GM19468 (cell line): Measurements from ENCODE around the gene MAPK12.
"Not testable (repeated sequence)": the region's sequence is repeated elsewhere in the genome, so short reads cannot be mapped to it uniquely, and the experiment has no call there.

ENCODE experiments used
- ATAC-seq: cut with Tn5 transposase; IDR thresholded peaks from one replicate; pipeline ENCODE4 v1.9.1; 2021; ENCODE audit warnings: mild to moderate bottlenecking, moderate library complexity, moderate number of reproducible peaks; ENCODE audit not compliant: unreplicated experiment; ENCODE audit errors: extremely low read depth

Gene MAPK12

DNA sequence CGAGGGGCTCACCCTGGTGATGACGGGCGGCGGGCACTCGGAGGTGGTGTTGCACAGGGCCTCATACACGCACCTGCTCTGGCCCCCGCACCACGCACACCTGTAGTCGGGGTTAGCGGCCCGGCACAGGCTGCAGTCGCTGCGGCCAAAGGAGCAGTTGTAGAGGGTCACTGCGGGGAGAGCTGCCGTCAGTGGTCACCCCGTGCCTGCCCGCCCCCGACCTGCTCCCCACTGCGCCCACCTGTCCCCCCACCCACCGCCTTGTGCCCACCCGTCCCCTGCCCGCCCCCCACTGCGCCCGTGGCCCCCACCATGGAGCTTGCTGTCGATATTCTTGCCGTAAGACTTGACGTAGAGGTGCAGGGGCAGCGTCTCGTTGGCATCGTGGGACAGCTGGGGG lies 22.3 kb upstream of the MAPK12 start:
- ATAC-seq: no peak

DNA sequence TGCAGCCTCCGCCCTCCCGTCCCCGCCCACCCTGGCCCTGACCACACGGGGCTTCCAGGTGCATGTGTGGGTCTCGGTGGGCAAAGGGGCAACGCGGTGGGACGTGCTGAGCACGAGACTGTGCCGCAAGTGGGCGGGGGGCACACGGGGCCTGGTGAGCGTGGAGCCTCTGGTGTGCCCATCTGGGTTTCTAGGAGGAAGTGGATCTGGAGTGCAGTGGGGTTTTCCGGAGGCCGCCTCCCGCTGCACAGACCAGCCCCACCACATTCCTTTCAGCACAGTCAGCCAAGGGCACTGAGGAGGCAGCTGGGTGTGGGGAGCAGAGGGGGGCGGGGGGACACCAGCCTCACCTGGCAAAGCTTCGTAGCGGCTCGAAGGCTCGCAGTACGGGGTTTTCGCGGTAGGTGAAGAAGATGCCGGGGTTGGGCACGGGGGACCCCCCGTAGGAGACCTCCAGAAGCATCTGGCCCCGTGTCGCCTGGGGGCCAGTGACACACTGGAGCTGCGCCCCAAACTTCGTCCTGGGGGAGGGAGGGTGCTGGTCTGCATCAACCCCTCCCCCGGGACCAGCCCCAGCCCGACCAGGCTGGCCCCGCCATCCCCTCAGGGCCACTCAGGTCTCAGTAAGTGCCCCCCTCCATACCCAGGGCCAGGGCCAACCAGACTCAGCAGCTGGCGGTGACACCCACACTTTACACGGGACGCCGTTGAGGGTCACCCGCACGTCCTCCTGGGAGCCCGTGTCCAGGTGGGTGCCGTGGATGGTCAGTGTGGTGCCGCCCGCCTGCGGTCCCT lies 21.1 kb upstream of the MAPK12 start:
- no peak for ATAC-seq

DNA sequence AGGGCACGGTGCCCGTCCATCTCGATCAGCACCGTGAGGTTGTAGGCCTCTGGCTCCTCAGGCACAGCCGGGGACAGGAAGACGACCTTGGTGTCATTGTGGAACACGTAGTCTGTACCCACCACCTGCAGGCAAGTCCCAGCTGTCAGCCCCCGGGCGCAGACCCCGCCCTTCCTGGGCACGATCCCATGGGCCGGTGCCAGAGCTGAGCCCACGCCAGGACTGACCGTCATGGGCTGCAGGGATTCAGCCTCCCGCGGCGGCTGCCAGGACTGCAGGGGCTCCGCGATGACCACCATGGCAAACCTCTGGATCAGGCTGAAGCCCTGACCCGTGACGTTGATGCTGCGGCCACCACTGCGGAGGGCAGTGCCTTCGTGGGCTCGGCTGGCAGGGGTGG lies 20.5 kb upstream of the MAPK12 start:
- ATAC-seq: no peak

DNA sequence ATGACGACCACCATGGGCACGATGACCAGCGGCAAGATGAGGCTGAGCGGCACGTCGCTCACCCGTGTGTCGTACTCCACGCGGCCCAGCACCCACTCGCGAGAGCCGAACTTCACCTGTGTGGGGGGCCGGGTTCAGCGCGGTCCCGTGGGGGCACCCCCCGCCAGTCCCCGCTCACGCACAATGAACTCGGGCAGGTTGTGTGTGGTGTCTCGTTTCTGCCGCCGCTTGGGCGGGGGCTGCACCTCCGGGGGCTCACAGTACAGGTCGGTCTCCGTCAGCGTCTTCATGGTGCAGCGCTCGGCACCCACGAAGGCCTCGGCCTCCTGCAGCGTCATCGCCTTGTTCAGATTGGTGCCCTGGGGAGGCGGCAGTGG lies 19.9 kb upstream of the MAPK12 start:
- no peak for ATAC-seq

DNA sequence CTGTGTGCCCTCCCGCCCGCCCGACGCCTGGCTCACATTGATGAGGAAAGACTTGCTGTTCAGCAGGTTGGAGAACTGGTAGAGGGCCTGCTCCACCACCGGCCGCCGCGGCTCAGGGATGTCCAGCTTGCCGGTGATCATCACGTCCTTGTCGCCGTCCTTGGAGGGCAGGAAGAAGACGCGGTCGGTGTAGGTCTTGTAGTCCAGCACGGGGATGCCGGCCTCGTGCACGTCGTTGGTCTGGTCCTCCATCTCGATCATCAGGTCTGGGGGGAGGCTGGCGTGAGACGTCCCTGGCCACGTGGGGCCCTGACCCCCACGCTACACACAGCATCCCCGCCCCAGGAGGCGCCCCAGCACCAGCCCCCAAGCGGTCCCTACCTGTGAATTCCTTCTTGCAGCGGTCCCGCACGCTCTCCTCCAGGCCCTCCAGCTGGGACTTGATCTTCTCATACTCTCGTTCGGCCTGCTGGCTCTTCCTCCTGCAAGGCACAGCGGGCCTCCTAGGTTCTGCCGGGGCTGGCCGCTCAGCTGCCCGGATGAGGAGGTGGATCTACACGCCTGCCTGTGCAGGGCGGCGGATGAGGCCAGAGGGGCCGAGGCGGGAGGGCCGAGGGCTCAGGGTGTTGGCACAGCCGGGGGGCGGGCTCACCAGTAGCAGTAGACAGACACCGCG lies 19.4 kb upstream of the MAPK12 start:
- ATAC-seq: no peak

DNA sequence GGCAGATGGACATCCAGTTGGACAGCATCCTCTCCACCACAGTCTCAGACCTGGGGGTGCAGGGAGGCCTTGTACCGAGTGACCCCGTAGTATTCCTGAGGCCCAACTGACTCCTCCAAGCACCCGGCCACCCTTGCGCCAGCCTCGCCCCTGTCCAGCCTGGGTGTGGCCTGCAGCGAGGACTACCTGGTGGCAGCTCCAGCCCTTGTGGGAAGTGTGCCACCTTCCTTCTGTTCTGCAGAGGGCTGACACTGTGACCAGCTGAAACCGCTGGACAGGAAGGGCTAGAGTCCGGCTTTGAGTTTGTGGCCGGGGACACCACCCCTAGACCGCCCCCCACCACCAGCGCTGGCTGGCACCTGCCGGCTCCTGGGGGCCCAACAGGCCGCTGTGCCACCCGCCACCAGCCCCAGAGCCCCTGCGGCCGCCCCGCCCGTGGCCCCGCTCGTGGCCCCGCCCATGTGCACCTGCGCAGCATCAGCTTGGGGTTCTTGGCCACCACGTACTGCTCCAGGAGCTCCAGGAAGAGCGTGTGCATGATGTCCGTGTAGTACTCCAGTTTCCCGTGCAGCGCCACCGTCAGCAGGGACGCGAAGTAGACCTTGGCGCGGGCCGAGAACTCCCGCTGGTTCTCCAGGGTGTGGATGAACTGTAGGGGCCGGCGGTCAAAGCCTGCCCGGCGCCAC lies 18.7 kb upstream of the MAPK12 start:
- no peak for ATAC-seq

DNA sequence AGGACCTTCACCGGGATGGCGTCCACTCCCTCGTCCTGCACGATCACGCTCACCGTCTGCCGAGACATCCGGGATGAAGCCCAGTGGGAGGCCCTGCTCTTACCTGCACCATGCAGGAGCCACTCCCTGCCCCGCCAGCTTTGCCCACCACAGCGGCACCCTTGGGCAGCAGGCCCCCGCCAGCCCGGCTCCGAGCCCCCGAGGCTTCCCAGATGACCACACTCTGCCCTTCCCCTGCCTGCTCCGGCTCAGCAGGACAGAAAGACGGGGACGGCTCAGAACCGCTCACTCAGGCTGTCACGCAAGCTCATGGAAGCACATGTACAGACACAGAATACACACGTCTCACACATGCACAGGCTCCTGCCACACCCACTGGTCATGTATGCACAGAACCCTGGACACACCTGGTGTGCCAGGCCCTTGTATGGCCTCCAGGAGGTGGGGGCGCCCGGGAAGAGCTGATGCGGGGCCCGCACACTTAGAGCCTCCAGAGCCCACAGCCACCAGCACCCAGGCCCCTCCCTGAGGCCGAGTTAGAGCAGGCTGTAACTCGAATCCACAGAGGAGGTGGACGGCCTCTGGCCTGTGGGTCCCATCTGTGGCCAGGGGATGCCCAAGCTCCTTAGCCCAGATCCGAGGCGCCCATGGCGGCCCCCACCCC lies 17.6 kb upstream of the MAPK12 start:
- ATAC-seq: no peak

DNA sequence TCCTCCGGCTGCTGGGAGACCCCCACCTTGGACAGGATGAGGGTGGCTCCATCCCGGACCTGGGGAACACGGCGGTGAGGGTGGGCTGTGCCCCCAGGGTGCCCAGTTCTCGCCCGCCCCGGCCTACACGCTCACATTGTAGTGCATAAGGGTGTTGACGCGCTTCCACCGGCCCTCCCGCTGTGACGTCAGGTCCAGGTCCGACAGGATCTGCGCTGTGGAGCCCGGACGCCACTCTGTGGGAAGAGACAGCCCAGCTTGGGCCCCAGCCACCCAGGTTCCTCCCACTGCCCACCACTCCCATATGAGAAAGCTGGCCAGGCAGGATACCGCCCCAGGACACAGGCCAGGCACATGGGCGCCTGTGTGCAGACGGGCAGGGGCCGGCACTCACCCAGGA lies 17.0 kb upstream of the MAPK12 start:
- no peak for ATAC-seq

DNA sequence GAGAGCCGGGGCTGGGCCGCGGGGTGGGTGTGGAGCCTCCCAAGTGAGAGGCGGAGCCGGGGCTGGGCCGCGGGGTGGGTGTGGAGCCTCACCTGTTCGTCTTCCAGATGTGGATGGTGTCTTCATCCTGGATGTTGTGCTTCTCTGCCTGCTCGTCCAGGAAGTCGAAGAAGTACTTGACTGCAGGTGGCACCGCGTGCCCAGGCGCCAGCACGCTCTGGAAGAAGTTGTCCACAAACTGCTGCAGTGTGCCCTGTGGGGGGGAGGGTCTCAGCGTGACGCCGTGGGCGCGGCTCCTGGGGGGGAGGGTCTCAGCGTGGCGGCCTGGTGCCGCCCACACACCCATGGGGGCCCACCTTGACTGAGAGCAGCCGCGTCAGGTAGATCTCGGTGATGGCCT lies 16.3 kb upstream of the MAPK12 start:
- ATAC-seq: no peak

DNA sequence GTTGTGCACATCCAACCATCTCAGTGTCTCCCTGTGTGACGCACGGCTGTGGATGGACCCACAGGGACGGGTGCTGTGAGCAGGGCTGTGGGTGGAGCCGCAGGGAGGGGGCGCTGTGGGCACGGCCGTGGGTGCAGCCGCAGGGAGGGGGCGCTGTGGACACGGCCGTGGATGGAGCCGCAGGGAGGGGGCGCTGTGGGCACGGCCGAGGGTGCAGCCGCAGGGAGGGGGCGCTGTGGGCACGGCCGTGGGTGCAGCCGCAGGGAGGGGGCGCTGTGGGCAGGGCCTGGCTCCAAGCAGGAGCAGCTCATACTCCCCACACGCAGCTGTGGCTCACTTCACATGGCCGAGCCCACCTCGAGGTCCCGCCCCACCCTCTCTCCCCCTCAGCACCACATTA lies 14.7 kb upstream of the MAPK12 start:
- no peak for ATAC-seq

DNA sequence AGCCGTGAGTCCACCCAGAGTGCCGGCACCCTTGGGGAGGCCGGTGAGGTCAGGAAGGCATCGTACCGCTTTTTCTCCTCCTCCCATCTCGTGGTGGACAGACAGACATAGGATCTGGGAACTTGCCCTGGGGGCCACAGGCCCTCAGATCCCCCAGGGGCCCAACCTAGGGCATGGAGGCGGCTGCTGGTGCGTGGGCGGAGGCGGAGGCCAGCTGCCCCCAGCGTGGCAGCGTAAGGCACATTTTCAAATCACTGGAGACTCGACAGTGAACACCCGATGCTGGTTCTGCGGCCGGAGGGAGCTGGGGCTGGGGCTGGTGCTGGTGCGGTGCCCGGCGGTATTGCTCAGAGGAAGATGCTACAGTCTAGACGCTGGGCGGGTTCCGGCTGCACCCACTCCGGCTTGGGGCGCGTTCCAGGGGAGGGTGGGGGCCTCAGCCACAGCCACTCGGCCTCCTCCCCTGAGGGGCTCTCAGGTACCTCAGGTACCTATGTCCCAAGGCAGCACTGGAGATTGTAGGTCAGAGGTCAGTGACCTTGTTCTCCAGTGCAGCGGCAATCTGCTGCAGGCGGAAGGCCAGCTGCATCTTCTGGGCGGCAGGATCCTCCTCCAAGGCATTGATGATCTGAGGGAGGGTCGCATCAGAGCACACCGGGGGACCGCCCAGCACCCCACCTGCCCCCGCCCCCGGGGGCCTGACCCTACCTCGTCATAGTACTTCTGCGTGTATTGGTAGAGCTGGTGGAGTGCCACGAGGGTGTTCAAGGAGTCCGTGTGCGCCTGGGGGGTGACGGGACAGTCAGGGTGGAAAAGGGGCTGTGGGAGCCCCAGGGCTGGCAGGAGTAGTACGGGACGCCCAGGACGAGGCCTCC lies 13.9 kb upstream of the MAPK12 start:
- ATAC-seq: no peak

DNA sequence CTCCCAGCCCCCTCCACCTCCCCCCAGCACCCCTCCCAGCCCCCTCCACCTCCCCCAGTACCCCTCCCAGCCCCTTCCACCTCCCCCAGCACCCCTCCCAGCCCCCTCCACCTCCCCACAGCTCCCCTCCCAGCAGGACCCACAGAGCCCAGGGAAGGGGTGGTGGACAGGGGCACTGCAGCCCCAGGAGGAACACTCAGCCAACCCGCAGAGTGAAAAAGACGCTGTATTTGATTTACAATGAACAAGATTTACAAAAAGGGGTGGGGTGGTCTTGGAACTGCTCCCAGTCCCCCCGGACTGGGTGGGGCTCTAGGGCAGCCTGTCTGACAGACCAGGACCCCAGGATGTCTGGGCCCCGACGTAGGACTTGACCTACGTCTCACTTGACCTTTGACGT lies 13.3 kb upstream of the MAPK12 start:
- no peak for ATAC-seq

DNA sequence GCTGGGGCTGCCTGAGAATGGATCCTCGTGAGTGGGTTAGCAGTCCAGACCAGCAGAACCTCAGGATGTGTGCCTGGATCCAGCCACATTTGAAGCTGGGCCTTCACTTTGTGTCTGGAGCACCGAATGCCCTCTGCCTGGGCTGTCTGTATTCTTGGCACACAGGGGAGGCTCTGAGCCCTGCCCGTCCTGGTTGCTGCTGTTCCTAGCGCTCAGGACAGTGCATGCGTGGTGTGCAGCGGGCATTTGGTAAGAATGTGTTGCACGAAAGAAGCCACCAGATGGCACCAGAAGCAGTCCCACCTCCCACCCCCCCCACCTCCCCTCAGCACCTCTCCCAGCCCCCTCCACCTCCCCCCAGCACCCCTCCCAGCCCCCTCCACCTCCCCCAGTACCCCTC lies 12.8 kb upstream of the MAPK12 start:
- no peak for ATAC-seq

DNA sequence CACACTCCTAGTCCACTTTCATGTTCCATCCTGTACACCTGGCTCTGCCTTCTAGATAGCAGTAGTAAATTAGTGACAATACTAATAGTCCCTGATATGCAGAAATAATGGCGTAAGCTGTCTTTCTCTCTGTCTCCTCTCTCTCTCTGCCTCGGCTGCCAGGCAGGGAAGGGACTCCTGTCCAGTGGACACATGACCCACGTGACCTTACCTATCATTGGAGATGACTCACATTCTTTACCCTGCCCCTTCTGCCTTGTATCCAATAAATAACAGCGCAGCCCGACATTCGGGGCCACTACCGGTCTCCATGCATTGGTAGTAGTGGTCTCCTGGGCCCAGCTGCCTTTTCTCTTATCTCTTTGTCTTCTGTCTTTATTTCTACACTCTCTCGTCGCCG lies 12.3 kb upstream of the MAPK12 start:
- ATAC-seq: not testable (repeated sequence)

DNA sequence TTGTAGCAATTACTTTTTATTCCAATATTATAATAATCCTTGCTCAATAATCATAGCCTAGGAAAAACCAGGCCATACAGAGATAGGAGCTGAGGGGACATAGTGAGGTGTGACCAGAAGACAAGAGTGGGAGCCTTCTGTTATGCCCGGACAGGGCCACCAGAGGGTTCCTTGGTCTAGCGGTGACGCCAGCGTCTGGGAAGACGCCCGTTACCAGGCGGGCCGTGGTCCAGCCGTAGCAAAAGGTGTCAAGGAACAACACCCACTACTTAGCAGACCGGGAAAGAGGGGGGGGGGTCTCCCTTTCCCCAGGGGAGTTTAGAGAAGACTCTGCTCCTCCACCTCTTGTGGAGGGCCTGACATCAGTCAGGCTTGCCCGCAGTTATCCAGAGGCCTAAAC lies 11.9 kb upstream of the MAPK12 start:
- not testable (repeated sequence) for ATAC-seq

DNA sequence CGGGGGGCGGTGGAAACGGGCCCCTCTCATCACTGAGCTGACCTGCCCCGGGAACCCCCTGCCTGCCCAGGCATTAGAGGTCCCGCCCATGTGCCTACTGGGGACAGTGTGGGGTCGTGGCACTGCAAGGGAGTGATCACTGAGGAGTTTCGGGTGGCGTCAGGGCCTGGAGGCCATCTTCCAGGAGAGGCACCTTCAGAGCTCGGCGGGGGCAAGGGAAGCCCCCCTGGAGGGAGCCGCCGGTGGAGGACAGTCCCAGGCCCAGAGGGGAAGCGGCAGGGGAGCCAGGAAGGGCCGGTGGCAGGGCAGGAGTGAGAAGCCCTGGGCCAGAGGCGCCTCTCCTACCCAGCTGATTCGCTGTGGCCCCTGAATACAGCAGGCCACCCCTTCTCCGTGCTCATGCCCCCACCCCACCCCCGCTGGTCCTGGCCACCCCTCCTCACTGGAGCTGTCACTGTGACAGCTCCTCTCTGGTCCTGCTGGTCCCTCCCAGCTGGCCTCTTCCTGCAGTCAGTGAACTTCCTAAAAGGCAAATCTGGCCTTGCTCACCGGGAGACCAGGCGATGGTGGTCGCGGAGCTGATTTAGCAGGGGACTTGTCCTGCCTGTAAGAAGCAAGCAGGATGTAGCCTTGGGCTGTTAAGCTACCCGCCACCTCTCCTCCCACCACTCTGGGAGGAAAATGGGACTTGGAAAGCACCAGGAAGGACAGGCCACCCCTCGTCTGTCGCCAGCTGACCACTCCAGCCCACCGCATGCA lies 10.7 kb upstream of the MAPK12 start:
- no peak for ATAC-seq

DNA sequence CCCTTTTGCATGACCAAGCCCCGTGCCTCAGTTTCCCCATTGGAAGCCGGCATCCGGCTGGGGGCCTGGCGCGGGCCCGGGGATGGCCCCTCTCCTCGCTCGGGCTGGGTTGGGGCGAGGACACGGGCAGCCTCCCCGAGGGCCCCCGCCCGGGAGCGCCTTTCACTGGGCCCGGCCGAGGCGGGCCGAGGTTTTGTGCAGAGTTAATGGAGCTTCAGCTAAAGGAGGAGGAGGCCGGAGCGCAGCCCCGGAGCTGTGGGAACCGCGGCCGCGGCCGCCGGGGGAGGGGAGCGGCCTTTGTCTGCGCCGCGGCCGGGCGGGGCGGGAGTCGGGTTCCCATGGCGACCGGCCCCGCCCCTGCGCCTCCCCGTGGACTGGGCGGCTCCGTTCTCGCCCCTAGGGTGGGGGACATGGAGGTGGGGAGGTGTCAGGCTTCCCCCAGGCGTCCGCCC lies 10.1 kb upstream of the MAPK12 start:
- ATAC-seq: no peak

DNA sequence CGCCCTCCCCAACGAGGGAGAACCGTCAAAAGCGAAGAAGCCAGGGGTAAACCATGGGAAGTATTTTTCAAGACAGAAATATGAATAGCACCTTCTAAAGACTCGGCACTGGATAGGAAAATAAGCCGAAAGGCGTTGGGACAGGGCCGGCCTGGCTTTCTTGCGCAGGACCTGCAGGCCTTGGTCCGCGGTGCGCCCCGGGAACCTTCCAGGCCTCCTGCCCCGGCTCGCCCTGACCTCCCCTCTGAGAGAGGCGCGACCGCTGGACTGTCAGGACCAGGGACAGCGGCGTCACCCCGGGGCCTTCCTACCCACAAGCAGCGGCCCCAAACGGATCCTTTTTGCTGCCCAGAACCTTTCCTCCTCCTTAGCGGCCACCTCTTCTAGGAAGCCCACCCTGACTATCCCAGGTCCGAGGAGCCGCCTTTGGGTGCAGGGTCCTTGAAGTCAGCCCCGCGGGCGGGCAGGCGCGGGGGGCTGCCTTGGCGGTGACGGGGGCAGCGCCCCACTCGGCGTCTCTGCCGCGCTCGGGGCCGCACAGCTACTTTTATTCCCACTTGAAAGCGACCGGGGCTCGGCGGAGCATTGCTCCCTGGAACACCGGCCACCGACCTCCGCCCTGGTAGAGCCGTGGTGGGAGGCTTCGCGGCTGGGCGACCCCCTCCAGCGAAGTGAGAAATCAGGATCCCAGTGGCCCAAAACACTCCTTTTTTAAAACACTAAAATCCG lies 9.3 kb upstream of the MAPK12 start:
- no peak for ATAC-seq
